SK-N-SH (cell line): ENCODE data around the gene CADM1. TPM values are rescaled to one million over a fixed set of nuclear protein-coding genes. Genes with fewer than 3 reads are reported as not detected.

Experiments
- CTCF ChIA-PET: fragments of 300-600, 350-600 bp; formaldehyde crosslinking; extraction: SDS; loops from one replicate; lab custom pipeline; 2021; lab: Yijun Ruan, JAX
- POLR2A ChIA-PET: fragments of 350-600 bp; sonication (Branson Sonifier 250); formaldehyde crosslinking; extraction: SDS; loops from one replicate; lab custom pipeline; 2020; ENCODE audit warnings: antibody characterized with exemption, inconsistent platforms; lab: Yijun Ruan, JAX
- DNase-seq: peaks from one replicate; pipeline ENCODE4 v3.0.0; 2012
- H2AFZ ChIP-seq: fragments of 200-600 bp; sonication (generic); 2 replicates; pipeline ENCODE4 v1.8.1; 2016; ENCODE audit warnings: antibody characterized with exemption, mild to moderate bottlenecking, low read depth
- H3F3A ChIP-seq: fragments of 200-600 bp; sonication (generic); replicated peaks from 2 replicates; pipeline ENCODE3; 2016; ENCODE audit warnings: antibody characterized with exemption, mild to moderate bottlenecking; ENCODE audit not compliant: insufficient read depth
- H3K27ac ChIP-seq, 2 experiments: fragments of 200-500 bp in 1 of 2; fragments of 200-600 bp in 1 of 2; sonication (Bioruptor generic) in 1 of 2; sonication (generic), shearing (Covaris generic) in 1 of 2; 2 replicates each; pipeline versions ENCODE4 v1.5.1 to v1.6.1; 2014 to 2016; ENCODE audit warnings: low read depth in 2 of 2, inconsistent platforms in 1 of 2, low read length in 1 of 2, mild to moderate bottlenecking in 1 of 2, mixed read lengths in 1 of 2
- H3K27me3 ChIP-seq: fragments of 200-600 bp; sonication (generic), shearing (Covaris generic); 2 replicates; pipeline ENCODE4 v1.6.1; 2016; ENCODE audit warnings: mixed run types; ENCODE audit not compliant: insufficient read depth
- H3K36me3 ChIP-seq, 2 experiments: fragments of 200-500 bp in 1 of 2; fragments of 200-600 bp in 1 of 2; sonication (Bioruptor generic) in 1 of 2; sonication (generic) in 1 of 2; replicated peaks in 1 of 2; 2 replicates each; pipeline versions ENCODE3 to v1.5.1; 2014 to 2016; ENCODE audit warnings: low read length in 1 of 2, mild to moderate bottlenecking in 1 of 2; ENCODE audit not compliant: insufficient read depth in 2 of 2, control insufficient read depth in 1 of 2
- H3K4me1 ChIP-seq, 2 experiments: fragments of 200-500 bp in 1 of 2; fragments of 200-600 bp in 1 of 2; sonication (Bioruptor generic) in 1 of 2; sonication (generic), shearing (Covaris generic) in 1 of 2; 2 replicates each; pipeline versions ENCODE4 v1.5.1 to v1.6.1; 2014 to 2016; ENCODE audit warnings: low read depth in 1 of 2, low read length in 1 of 2, mixed run types in 1 of 2; ENCODE audit not compliant: insufficient read depth in 2 of 2, control insufficient read depth in 1 of 2
- H3K4me2 ChIP-seq: fragments of 200-600 bp; sonication (generic), shearing (Covaris generic); 2 replicates; pipeline ENCODE4 v1.6.1; 2017; ENCODE audit warnings: mixed run types
- H3K4me3 ChIP-seq, 2 experiments: fragments of 200-500 bp in 1 of 2; fragments of 200-600 bp in 1 of 2; sonication (Bioruptor generic) in 1 of 2; sonication (generic), shearing (Covaris generic) in 1 of 2; 2 replicates each; pipeline versions ENCODE4 v1.5.1 to v1.8.1; 2014 to 2016; ENCODE audit warnings: low read depth in 2 of 2, inconsistent platforms in 1 of 2, low read length in 1 of 2, mild to moderate bottlenecking in 1 of 2, mixed read lengths in 1 of 2, moderate library complexity in 1 of 2
- H3K79me2 ChIP-seq: fragments of 200-600 bp; sonication (generic); 2 replicates; pipeline ENCODE4 v1.8.1; 2017; ENCODE audit warnings: mild to moderate bottlenecking; ENCODE audit not compliant: insufficient read depth
- H3K9ac ChIP-seq: fragments of 200-600 bp; sonication (generic); 2 replicates; pipeline ENCODE4 v1.6.1; 2017; ENCODE audit warnings: mixed run types
- H3K9me2 ChIP-seq: fragments of 200-600 bp; sonication (generic); 2 replicates; pipeline ENCODE4 v1.6.1; 2017; ENCODE audit warnings: mixed run types
- H3K9me3 ChIP-seq: fragments of 200-600 bp; sonication (generic); 2 replicates; pipeline ENCODE4 v1.6.1; 2017; ENCODE audit warnings: mixed run types, mild to moderate bottlenecking, moderate library complexity
- H4K20me1 ChIP-seq: fragments of 200-600 bp; sonication (generic); 2 replicates; pipeline ENCODE4 v1.6.1; 2017; ENCODE audit warnings: mild to moderate bottlenecking, mixed run types; ENCODE audit not compliant: insufficient read depth
- GABPA ChIP-seq: IDR thresholded peaks from 2 replicates; pipeline ENCODE4 v1.4.0; 2012; ENCODE audit warnings: low read depth, mild to moderate bottlenecking
- IRF3 ChIP-seq: fragments of 150-350 bp; IDR thresholded peaks from 2 replicates; pipeline ENCODE4 v1.6.1; 2016; ENCODE audit warnings: mild to moderate bottlenecking, low read depth, low read length
- JUND ChIP-seq: IDR thresholded peaks from 2 replicates; pipeline ENCODE4 v1.4.0; 2012
- MEF2A ChIP-seq: IDR thresholded peaks from 2 replicates; pipeline ENCODE4 v1.4.0; 2012; ENCODE audit warnings: low read depth, borderline replicate concordance
- MXI1 ChIP-seq: IDR thresholded peaks from 2 replicates; pipeline ENCODE4 v1.6.1; 2012; ENCODE audit warnings: mild to moderate bottlenecking, low read depth, low read length, improper control_type of control experiment
- NFIC ChIP-seq: IDR thresholded peaks from 2 replicates; pipeline ENCODE4 v1.4.0; 2012; ENCODE audit warnings: borderline replicate concordance
- POLR2AphosphoS5 ChIP-seq: IDR thresholded peaks from 2 replicates; pipeline ENCODE4 v1.6.1; 2012; ENCODE audit warnings: low read depth, low read length
- RCOR1 ChIP-seq: fragments of 150-350 bp; IDR thresholded peaks from 2 replicates; pipeline ENCODE4 v1.6.1; 2017; ENCODE audit warnings: antibody characterized with exemption, low read length
- RFX5 ChIP-seq: IDR thresholded peaks from 2 replicates; pipeline ENCODE4 v1.6.1; 2012; ENCODE audit warnings: mild to moderate bottlenecking, improper control_type of control experiment, low read length
- SIN3A ChIP-seq: IDR thresholded peaks from 2 replicates; pipeline ENCODE4 v1.6.1; 2012; ENCODE audit warnings: low read depth, mild to moderate bottlenecking, low read length, moderate library complexity, borderline replicate concordance
- SMC3 ChIP-seq: IDR thresholded peaks from 2 replicates; pipeline ENCODE4 v1.6.1; 2012; ENCODE audit warnings: low read depth, low read length, improper control_type of control experiment
- TAF1 ChIP-seq: IDR thresholded peaks from 2 replicates; pipeline ENCODE4 v1.6.1; 2012; ENCODE audit warnings: low read depth, mild to moderate bottlenecking, low read length, moderate library complexity, borderline replicate concordance
- TCF12 ChIP-seq: IDR thresholded peaks from 2 replicates; pipeline ENCODE4 v1.4.0; 2012
- USF1 ChIP-seq: IDR thresholded peaks from 2 replicates; pipeline ENCODE4 v1.4.0; 2012; ENCODE audit warnings: low read depth, borderline replicate concordance
- YY1 ChIP-seq: IDR thresholded peaks from 2 replicates; pipeline ENCODE4 v1.4.0; 2012; ENCODE audit warnings: low read depth, mild to moderate bottlenecking
- ZBTB33 ChIP-seq: IDR thresholded peaks from 2 replicates; pipeline ENCODE4 v1.4.0; 2012; ENCODE audit warnings: low read depth, borderline replicate concordance
- WGBS: methylation state at CpG from one replicate; pipeline ENCODE4 v1.1.6; 2017; ENCODE audit warnings: low lambda C conversion rate; 5-methylcytosine and 5-hydroxymethylcytosine counted together
- polyA plus RNA-seq, 3 experiments: library from polyadenylated mRNA; depleted of rRNA; stranded (reverse); fragments of >200 nt; gene quantifications; 2 replicates each; pipeline ENCODE4 v1.2.3, GENCODE V29; 2012
- TF ChIP-seq, protein P1 (sequence below): IDR thresholded peaks from 2 replicates; pipeline ENCODE4; 2012

Gene CADM1
- polyA plus RNA-seq, 1 of the 3 experiments (the other 2 are of a cell fraction): 7.9 TPM

DNA sequence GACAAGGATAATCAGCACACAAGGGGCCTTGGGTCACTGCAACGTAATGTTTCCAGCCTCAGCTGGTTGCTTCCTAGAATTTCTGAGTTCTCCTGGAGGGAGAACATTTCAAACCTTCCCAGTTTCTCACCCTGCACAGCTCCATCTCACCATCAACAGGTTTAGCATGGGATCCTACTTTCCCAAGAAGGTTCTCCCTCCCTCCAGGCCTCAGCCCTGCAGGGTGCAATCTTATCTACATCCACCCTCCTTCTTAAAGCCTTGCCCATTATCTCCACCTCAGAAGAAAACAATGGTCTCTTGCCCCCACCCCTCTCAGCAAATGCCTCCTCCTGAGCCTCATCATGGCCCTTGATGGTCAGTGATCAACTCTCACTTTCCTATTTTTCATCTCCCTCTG is 23.6 kb downstream of the CADM1 start:
- no peak overlapping the region for H2AFZ ChIP-seq
- no peaks in the 10 kb centered on the region for H3K79me2 ChIP-seq
- H4K20me1 ChIP-seq: no peaks in the 10 kb centered on the region
- 40% methylated on average over 1 of the region's 1 CpG for WGBS
- ChIA-PET CTCF (no interaction called here), POLR2A (no interaction called here)
- no peak overlapping the region for H3K4me3 ChIP-seq
- no peaks in the 10 kb centered on the region for H3K9me3 ChIP-seq
- no peaks in the 10 kb centered on the region for H3K9me2 ChIP-seq
- no peaks in the 10 kb centered on the region for H3K36me3 ChIP-seq
- no peak overlapping the region for H3K9ac ChIP-seq
- H3K27me3 ChIP-seq: no peaks in the 10 kb centered on the region
- TF ChIP-seq JUND: no peak
- no peak overlapping the region for H3K4me2 ChIP-seq
- DNase-seq: no peak
- peaks cover 0 to 9% of the 10 kb centered on the region in 2 experiments; a peak in 2 of 4 replicates for H3K4me1 ChIP-seq
- peak overlapping the region in 1 of 2 experiments; percentile 39; a peak in 1 of 4 replicates for H3K27ac ChIP-seq
- no peaks in the 10 kb centered on the region for H3F3A ChIP-seq

DNA sequence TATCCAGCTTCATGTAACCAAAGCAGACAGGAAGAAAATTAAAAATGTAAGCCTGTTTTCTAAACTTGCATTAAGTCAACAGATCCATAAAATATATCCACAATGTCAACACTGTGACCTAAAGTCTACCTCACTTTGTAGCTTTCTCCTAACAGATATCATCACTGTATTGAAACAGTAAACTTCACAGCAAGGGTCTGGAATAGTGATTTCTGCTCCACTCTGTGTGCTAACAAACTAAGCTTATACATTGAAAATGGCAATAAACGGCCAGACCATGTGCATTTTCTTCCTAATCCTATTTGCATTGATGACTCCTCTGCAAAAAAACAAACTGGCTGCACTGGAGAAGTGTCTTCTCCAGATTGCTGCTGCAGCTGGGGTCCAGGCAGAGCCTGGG is 26.8 kb downstream of the CADM1 start:
- no peaks in the 10 kb centered on the region for H3K9me2 ChIP-seq
- no peak overlapping the region for H3K4me2 ChIP-seq
- no peak overlapping the region for H2AFZ ChIP-seq
- H3K4me3 ChIP-seq: no peak overlapping the region
- peak overlapping the region in 1 of 2 experiments; percentile 34; a peak in 2 of 4 replicates for H3K27ac ChIP-seq
- H3K79me2 ChIP-seq: no peaks in the 10 kb centered on the region
- H3K9me3 ChIP-seq: no peaks in the 10 kb centered on the region
- ChIA-PET CTCF (interaction anchor here (0.7 kb wide), 1 partner anchor 703 kb away, joined by 3 read pairs; no protein-coding TSS in a partner anchor), POLR2A (no interaction called here)
- H3K4me1 ChIP-seq: peaks cover 0 to 9% of the 10 kb centered on the region in 2 experiments; a peak in 2 of 4 replicates
- 11% methylated on average over 1 of the region's 1 CpG for WGBS
- H3K27me3 ChIP-seq: no peaks in the 10 kb centered on the region
- H4K20me1 ChIP-seq: no peaks in the 10 kb centered on the region
- TF ChIP-seq POLR2AphosphoS5 (no peak), MXI1 (peak; percentile 23; the same call in 1 of the 2 replicates), SIN3A (no peak), SMC3 (no peak), MEF2A (no peak), GABPA (no peak)
- no peaks in the 10 kb centered on the region for H3F3A ChIP-seq
- H3K9ac ChIP-seq: no peak overlapping the region
- H3K36me3 ChIP-seq: no peaks in the 10 kb centered on the region
- DNase-seq: no peak

DNA sequence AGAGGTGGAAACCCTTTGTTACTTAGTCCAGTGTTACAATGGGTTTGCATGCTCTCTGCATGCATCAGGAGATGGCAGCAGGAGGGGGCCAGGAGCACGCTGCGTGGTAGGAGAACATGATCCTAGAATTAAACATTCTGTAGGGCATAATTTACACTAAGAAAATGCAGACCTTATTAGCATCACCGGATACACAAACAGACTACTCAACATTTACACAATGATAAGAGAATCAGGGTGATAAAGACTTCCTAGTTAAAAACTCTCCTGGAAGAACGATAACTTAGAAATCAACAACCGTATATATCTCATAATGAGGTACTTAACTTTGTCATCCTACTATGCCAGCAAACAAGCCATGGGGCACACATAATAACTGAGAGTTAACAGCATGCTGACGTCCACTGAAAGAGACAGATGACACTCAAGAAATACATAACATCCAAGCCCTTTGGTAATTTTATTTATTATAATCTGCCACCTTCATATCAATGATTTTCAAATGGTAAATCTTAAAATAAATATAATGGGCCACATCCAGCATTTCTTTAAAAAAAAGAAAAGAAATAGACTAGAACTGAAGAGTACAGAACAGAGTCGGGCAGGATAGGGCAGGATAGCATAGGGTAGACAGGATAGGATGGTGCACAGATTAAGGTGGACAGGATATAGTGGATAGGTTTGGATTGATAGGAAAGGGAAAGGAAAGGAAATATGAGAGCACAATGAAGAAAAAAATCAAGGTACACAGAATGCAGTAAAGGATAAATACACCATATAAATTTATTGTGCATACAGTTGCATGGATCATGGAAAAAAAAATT is 27.5 kb downstream of the CADM1 start:
- no peaks in the 10 kb centered on the region for H3K79me2 ChIP-seq
- POLR2A ChIA-PET: no interaction called here
- CTCF ChIA-PET: interaction anchor here (0.7 kb wide), 1 partner anchor 702 kb away, joined by 3 read pairs; no protein-coding TSS in a partner anchor
- 72% methylated on average over 7 of the region's 7 CpGs for WGBS
- H3K9me2 ChIP-seq: no peaks in the 10 kb centered on the region
- H3K27ac ChIP-seq: peak overlapping the region in 1 of 2 experiments; percentile 2; a peak in 2 of 4 replicates
- H3K36me3 ChIP-seq: no peaks in the 10 kb centered on the region
- H3K4me2 ChIP-seq: no peak overlapping the region
- peaks cover 0 to 12% of the 10 kb centered on the region in 2 experiments; a peak in 2 of 4 replicates for H3K4me1 ChIP-seq
- H2AFZ ChIP-seq: no peak overlapping the region
- no peaks in the 10 kb centered on the region for H3K9me3 ChIP-seq
- H3K9ac ChIP-seq: no peak overlapping the region
- DNase-seq: no peak
- no peak overlapping the region for H3K4me3 ChIP-seq
- H4K20me1 ChIP-seq: no peaks in the 10 kb centered on the region
- no peaks in the 10 kb centered on the region for H3K27me3 ChIP-seq
- H3F3A ChIP-seq: no peaks in the 10 kb centered on the region
- TF ChIP-seq RCOR1: no peak
- no peak for TF ChIP-seq RFX5
- no peak for TF ChIP-seq POLR2AphosphoS5
- TF ChIP-seq USF1: no peak
- no peak for TF ChIP-seq NFIC
- no peak for TF ChIP-seq TCF12
- TF ChIP-seq TAF1: no peak
- TF ChIP-seq ZBTB33: no peak
- TF ChIP-seq, protein P1, sequence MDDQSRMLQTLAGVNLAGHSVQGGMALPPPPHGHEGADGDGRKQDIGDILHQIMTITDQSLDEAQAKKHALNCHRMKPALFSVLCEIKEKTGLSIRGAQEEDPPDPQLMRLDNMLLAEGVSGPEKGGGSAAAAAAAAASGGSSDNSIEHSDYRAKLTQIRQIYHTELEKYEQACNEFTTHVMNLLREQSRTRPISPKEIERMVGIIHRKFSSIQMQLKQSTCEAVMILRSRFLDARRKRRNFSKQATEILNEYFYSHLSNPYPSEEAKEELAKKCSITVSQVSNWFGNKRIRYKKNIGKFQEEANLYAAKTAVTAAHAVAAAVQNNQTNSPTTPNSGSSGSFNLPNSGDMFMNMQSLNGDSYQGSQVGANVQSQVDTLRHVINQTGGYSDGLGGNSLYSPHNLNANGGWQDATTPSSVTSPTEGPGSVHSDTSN: no peak
- no peak for TF ChIP-seq JUND
- no peak for TF ChIP-seq IRF3
- TF ChIP-seq YY1: no peak
- TF ChIP-seq SMC3: no peak
